MM.1S (cell line): ENCODE data around the gene XYLT1.

Experiments
- EZH2 ChIP-seq: fragments of 300-600 bp; sonication (generic); optimal IDR thresholded peaks from 2 replicates; pipeline ENCODE3; 2017; ENCODE audit warnings: low read depth, mild to moderate bottlenecking, antibody characterized with exemption, low read length, mixed read lengths
- EZH2phosphoT487 ChIP-seq: fragments of 300-600 bp; sonication (generic); IDR thresholded peaks from 2 replicates; pipeline ENCODE4 v1.6.1; 2018; ENCODE audit warnings: antibody characterized with exemption, low read length
- TF ChIP-seq, protein P1 (sequence below): fragments of 300-600 bp; sonication (generic); IDR thresholded peaks from 2 replicates; pipeline ENCODE4 v1.5.1; 2016; ENCODE audit warnings: antibody characterized with exemption, low read length, mixed read lengths

DNA sequence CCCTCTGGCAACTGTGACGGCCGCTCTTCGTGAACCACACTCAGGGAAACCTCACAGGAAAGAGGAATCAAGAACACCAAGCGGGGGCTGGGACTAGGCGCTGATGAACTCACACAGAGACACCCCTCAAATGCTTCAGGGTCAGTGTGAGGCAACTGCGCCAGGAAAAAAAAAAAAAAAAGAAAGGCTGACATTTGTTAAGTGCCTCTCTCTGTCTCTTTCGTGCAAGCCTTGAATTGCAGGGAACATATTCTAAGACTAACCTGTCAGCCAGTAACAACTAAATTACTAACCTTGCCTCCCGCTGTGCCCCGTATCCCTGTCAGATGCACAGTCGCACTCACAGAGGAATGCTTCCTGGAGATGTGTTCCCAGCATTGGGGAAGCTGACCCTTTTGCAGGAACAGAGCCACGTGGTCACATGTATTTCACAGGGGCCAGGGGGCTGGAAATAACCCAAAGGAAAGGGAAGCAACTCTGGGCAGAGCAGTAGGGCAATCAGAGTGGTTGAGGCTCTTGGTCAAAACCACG is 247.8 kb downstream of the XYLT1 start:
- TF ChIP-seq, protein P1, sequence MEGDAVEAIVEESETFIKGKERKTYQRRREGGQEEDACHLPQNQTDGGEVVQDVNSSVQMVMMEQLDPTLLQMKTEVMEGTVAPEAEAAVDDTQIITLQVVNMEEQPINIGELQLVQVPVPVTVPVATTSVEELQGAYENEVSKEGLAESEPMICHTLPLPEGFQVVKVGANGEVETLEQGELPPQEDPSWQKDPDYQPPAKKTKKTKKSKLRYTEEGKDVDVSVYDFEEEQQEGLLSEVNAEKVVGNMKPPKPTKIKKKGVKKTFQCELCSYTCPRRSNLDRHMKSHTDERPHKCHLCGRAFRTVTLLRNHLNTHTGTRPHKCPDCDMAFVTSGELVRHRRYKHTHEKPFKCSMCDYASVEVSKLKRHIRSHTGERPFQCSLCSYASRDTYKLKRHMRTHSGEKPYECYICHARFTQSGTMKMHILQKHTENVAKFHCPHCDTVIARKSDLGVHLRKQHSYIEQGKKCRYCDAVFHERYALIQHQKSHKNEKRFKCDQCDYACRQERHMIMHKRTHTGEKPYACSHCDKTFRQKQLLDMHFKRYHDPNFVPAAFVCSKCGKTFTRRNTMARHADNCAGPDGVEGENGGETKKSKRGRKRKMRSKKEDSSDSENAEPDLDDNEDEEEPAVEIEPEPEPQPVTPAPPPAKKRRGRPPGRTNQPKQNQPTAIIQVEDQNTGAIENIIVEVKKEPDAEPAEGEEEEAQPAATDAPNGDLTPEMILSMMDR, result no peak
- TF ChIP-seq EZH2phosphoT487, result no peak
- TF ChIP-seq EZH2, result no peak
